ENCODE measurements around the gene CADM4.

DNA sequence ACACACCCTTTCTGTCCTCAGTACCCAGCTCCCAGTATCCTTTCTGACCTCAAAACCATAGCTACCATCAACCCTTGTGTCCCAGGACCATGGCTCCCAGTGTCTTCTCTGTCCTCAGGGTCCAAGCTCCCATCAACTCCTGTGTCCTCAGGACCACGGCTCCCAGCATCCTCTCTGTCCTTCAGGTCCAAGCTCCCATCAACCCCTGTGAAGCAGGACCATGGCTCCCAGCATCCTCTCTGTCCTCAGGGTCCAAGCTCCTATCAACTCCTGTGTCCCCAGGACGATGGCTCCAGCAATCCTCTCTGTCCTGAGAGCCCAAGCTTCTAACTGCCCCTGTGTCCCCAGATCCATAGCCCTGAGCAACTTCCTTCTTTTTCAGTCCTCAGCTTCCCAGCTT, 1.7 kb upstream of the CADM4 start:
- TF ChIP-seq CTCF (IDR thresholded peaks at IDR 0.05), result no peak
- TF ChIP-seq EZH2phosphoT487 (IDR thresholded peaks at IDR 0.05), result no peak

Data from neural progenitor cell (in vitro differentiated cells).